Peyer's patch (tissue), 4 donors: Measurements from ENCODE around the gene TTC23.

Experiments
- POLR2A ChIP-seq, 2 donors: fragments of 450-650 bp; IDR thresholded peaks; one replicate each; pipeline ENCODE4 v1.5.1; 2017; ENCODE audit warnings: antibody characterized with exemption in 2 of 2, mild to moderate bottlenecking in 2 of 2, moderate library complexity in 2 of 2
- TF ChIP-seq, protein P1 (sequence below), 6 experiments: fragments of 450-650 bp in 4 of 6; fragments of 200-600 bp in 2 of 6; sonication (generic) in 1 of 6; IDR thresholded peaks; one replicate each; pipeline ENCODE4 v1.5.1; 2017 to 2019; ENCODE audit warnings: antibody characterized with exemption in 6 of 6, mild to moderate bottlenecking in 3 of 6, moderate library complexity in 1 of 6

DNA sequence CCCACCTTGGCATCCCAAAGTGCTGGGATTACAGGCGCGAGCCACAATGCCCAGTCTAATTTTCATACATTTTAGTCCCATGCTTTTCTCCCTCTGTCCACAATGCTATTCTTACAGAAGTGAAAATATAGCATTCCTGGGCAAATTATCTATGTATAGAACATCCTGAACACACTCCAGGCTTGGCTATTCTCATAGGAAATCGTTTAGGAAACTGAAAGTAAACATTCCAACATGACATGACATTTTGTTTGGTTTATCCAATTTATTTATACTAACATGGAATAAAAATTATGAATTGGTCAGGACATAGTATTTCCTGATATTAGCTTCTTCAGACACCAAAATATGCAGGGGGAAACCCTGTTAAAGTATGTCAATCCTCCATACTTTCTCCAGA is 91.9 kb downstream of the TTC23 start:
- TF ChIP-seq, protein P1, sequence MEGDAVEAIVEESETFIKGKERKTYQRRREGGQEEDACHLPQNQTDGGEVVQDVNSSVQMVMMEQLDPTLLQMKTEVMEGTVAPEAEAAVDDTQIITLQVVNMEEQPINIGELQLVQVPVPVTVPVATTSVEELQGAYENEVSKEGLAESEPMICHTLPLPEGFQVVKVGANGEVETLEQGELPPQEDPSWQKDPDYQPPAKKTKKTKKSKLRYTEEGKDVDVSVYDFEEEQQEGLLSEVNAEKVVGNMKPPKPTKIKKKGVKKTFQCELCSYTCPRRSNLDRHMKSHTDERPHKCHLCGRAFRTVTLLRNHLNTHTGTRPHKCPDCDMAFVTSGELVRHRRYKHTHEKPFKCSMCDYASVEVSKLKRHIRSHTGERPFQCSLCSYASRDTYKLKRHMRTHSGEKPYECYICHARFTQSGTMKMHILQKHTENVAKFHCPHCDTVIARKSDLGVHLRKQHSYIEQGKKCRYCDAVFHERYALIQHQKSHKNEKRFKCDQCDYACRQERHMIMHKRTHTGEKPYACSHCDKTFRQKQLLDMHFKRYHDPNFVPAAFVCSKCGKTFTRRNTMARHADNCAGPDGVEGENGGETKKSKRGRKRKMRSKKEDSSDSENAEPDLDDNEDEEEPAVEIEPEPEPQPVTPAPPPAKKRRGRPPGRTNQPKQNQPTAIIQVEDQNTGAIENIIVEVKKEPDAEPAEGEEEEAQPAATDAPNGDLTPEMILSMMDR (IDR thresholded peaks at IDR 0.05) = no peak
- no peak for TF ChIP-seq POLR2A (IDR thresholded peaks at IDR 0.05)
